ENCODE results near the gene COPS7B. TPM values are rescaled to one million over a fixed set of nuclear protein-coding genes. Genes with fewer than 3 reads are reported as not detected.

The COPS7B gene
- total and polyA plus RNA-seq, 9 of the 15 experiments (the other 6 are each of a cell fraction or from before 2014, with no cell fraction given), result 6.0 to 50.7 (median 21.8) TPM

- TF ChIP-seq, protein P1, sequence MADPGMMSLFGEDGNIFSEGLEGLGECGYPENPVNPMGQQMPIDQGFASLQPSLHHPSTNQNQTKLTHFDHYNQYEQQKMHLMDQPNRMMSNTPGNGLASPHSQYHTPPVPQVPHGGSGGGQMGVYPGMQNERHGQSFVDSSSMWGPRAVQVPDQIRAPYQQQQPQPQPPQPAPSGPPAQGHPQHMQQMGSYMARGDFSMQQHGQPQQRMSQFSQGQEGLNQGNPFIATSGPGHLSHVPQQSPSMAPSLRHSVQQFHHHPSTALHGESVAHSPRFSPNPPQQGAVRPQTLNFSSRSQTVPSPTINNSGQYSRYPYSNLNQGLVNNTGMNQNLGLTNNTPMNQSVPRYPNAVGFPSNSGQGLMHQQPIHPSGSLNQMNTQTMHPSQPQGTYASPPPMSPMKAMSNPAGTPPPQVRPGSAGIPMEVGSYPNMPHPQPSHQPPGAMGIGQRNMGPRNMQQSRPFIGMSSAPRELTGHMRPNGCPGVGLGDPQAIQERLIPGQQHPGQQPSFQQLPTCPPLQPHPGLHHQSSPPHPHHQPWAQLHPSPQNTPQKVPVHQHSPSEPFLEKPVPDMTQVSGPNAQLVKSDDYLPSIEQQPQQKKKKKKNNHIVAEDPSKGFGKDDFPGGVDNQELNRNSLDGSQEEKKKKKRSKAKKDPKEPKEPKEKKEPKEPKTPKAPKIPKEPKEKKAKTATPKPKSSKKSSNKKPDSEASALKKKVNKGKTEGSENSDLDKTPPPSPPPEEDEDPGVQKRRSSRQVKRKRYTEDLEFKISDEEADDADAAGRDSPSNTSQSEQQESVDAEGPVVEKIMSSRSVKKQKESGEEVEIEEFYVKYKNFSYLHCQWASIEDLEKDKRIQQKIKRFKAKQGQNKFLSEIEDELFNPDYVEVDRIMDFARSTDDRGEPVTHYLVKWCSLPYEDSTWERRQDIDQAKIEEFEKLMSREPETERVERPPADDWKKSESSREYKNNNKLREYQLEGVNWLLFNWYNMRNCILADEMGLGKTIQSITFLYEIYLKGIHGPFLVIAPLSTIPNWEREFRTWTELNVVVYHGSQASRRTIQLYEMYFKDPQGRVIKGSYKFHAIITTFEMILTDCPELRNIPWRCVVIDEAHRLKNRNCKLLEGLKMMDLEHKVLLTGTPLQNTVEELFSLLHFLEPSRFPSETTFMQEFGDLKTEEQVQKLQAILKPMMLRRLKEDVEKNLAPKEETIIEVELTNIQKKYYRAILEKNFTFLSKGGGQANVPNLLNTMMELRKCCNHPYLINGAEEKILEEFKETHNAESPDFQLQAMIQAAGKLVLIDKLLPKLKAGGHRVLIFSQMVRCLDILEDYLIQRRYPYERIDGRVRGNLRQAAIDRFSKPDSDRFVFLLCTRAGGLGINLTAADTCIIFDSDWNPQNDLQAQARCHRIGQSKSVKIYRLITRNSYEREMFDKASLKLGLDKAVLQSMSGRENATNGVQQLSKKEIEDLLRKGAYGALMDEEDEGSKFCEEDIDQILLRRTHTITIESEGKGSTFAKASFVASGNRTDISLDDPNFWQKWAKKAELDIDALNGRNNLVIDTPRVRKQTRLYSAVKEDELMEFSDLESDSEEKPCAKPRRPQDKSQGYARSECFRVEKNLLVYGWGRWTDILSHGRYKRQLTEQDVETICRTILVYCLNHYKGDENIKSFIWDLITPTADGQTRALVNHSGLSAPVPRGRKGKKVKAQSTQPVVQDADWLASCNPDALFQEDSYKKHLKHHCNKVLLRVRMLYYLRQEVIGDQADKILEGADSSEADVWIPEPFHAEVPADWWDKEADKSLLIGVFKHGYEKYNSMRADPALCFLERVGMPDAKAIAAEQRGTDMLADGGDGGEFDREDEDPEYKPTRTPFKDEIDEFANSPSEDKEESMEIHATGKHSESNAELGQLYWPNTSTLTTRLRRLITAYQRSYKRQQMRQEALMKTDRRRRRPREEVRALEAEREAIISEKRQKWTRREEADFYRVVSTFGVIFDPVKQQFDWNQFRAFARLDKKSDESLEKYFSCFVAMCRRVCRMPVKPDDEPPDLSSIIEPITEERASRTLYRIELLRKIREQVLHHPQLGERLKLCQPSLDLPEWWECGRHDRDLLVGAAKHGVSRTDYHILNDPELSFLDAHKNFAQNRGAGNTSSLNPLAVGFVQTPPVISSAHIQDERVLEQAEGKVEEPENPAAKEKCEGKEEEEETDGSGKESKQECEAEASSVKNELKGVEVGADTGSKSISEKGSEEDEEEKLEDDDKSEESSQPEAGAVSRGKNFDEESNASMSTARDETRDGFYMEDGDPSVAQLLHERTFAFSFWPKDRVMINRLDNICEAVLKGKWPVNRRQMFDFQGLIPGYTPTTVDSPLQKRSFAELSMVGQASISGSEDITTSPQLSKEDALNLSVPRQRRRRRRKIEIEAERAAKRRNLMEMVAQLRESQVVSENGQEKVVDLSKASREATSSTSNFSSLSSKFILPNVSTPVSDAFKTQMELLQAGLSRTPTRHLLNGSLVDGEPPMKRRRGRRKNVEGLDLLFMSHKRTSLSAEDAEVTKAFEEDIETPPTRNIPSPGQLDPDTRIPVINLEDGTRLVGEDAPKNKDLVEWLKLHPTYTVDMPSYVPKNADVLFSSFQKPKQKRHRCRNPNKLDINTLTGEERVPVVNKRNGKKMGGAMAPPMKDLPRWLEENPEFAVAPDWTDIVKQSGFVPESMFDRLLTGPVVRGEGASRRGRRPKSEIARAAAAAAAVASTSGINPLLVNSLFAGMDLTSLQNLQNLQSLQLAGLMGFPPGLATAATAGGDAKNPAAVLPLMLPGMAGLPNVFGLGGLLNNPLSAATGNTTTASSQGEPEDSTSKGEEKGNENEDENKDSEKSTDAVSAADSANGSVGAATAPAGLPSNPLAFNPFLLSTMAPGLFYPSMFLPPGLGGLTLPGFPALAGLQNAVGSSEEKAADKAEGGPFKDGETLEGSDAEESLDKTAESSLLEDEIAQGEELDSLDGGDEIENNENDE (IDR thresholded peaks at IDR 0.05; ENCODE audit: low read depth, low read length), result no peak
- TF ChIP-seq PURB (CRISPR knock-in tag; IDR thresholded peaks at IDR 0.05; ENCODE audit: low read depth) (no peak), CTBP1 (IDR thresholded peaks at IDR 0.05; ENCODE audit: borderline replicate concordance) (peak; percentile 67; the same call in 1 of the 2 replicates), CCNT2 (IDR thresholded peaks at IDR 0.05; ENCODE audit: borderline replicate concordance, extremely low read depth, insufficient read length, low read depth, low read length) (peak; percentile 53), GATA2 (CRISPR knock-in tag; IDR thresholded peaks at IDR 0.05) (no peak), TRIM25 (IDR thresholded peaks at IDR 0.05; ENCODE audit: borderline replicate concordance) (no peak), ZBTB11 (CRISPR knock-in tag; IDR thresholded peaks at IDR 0.05) (peak; percentile 98 to 100 (median 99)), RAD21 (CRISPR knock-in tag; conservative IDR thresholded peaks at IDR 0.05 in 1 of 2, IDR thresholded peaks at IDR 0.05 in 1 of 2) (peak in 1 of 2 experiments; percentile 30; a peak in 1 of 4 replicates)
Measured at GRCh38 chr2:231786177-231786916, at the start of gene COPS7B (continued).
